ENCODE data around the gene CCDC47.
A peak's percentile ranks its signal among the peaks of the same experiment; 100 is the strongest.

The CCDC47 gene

GRCh38 chr17:63741408-63742173 lies 31.8 kb downstream of the CCDC47 start, which contains the start of gene STRADA:
STRADA (minus strand) TSS chr17:63741799; CDS start chr17:63728369, 13,430 bp downstream.
- peaks cover 33% of the 10 kb centered on the region for H3K79me2 ChIP-seq (ENCODE audit: control insufficient read depth, low read length)
- H3K4me3 ChIP-seq (ENCODE audit: low read length): peak within 1 kb of the TSS; percentile 79
- peaks cover 32% of the 10 kb centered on the region for H3F3A ChIP-seq (ENCODE audit: control insufficient read depth, insufficient read depth)
- H3K36me3 ChIP-seq (ENCODE audit: control insufficient read depth, low read length): peaks cover 27% of the 10 kb centered on the region
- no peaks in the 10 kb centered on the region for H3K9me3 ChIP-seq (ENCODE audit: control insufficient read depth, insufficient read depth, low read length)
- no peaks in the 10 kb centered on the region for H3K27me3 ChIP-seq (ENCODE audit: control insufficient read depth, low read length)
- H3K4me1 ChIP-seq (ENCODE audit: control insufficient read depth, low read length): peaks cover 47% of the 10 kb centered on the region
- H3K4me2 ChIP-seq (ENCODE audit: low read length): peak within 1 kb of the TSS; percentile 91
- TF ChIP-seq CTCF (IDR thresholded peaks at IDR 0.05; ENCODE audit: low read depth, low read length, poor library complexity, severe bottlenecking) (no peak), EZH2phosphoT487 (IDR thresholded peaks at IDR 0.05; ENCODE audit: borderline replicate concordance, low read length) (no peak)
- H3K9me2 ChIP-seq (replicated peaks; ENCODE audit: control insufficient read depth, low read length): no peaks in the 10 kb centered on the region
- no peaks in the 10 kb centered on the region; the same call in 1 of the 2 replicates for H4K20me1 ChIP-seq (ENCODE audit: control insufficient read depth, insufficient read depth, low read depth, low read length)
- peak within 1 kb of the TSS; percentile 96 for H3K27ac ChIP-seq (ENCODE audit: low read depth, low read length)

- Histone ChIP-seq H3K4me1 (ENCODE audit: control insufficient read depth, low read length) (peaks cover 46% of the 10 kb centered on the region), H3K4me3 (ENCODE audit: low read length) (peak overlapping the region; percentile 79), H3K36me3 (ENCODE audit: control insufficient read depth, low read length) (peaks cover 23% of the 10 kb centered on the region), H3K9me2 (replicated peaks; ENCODE audit: control insufficient read depth, low read length) (no peaks in the 10 kb centered on the region), H3K27ac (ENCODE audit: low read depth, low read length) (peak overlapping the region; percentile 96), H3K27me3 (ENCODE audit: control insufficient read depth, low read length) (no peaks in the 10 kb centered on the region), H3K4me2 (ENCODE audit: low read length) (peak overlapping the region; percentile 83), H3K9me3 (ENCODE audit: control insufficient read depth, insufficient read depth, low read length) (no peaks in the 10 kb centered on the region), H4K20me1 (ENCODE audit: control insufficient read depth, insufficient read depth, low read depth, low read length) (no peaks in the 10 kb centered on the region; the same call in 1 of the 2 replicates), H3K79me2 (ENCODE audit: control insufficient read depth, low read length) (peaks cover 36% of the 10 kb centered on the region), H3F3A (ENCODE audit: control insufficient read depth, insufficient read depth) (peaks cover 27% of the 10 kb centered on the region)
- TF ChIP-seq CTCF (IDR thresholded peaks at IDR 0.05; ENCODE audit: low read depth, low read length, poor library complexity, severe bottlenecking): no peak
- TF ChIP-seq EZH2phosphoT487 (IDR thresholded peaks at IDR 0.05; ENCODE audit: borderline replicate concordance, low read length): no peak
Observed at GRCh38 chr17:63741143-63741407, 32.3 kb downstream of the CCDC47 start.

GRCh38 chr17:63740464-63741142 lies 32.8 kb downstream of the CCDC47 start:
- no peak for TF ChIP-seq EZH2phosphoT487 (IDR thresholded peaks at IDR 0.05; ENCODE audit: borderline replicate concordance, low read length)
- TF ChIP-seq CTCF (IDR thresholded peaks at IDR 0.05; ENCODE audit: low read depth, low read length, poor library complexity, severe bottlenecking): no peak
- Histone ChIP-seq H3K27ac (ENCODE audit: low read depth, low read length) (peak overlapping the region; percentile 96), H4K20me1 (ENCODE audit: control insufficient read depth, insufficient read depth, low read depth, low read length) (no peaks in the 10 kb centered on the region; the same call in 1 of the 2 replicates), H3K4me3 (ENCODE audit: low read length) (peak overlapping the region; percentile 79), H3K9me3 (ENCODE audit: control insufficient read depth, insufficient read depth, low read length) (no peaks in the 10 kb centered on the region), H3K27me3 (ENCODE audit: control insufficient read depth, low read length) (no peaks in the 10 kb centered on the region), H3K4me2 (ENCODE audit: low read length) (peak overlapping the region; percentile 83), H3K9me2 (replicated peaks; ENCODE audit: control insufficient read depth, low read length) (no peaks in the 10 kb centered on the region), H3K36me3 (ENCODE audit: control insufficient read depth, low read length) (peaks cover 18% of the 10 kb centered on the region), H3K79me2 (ENCODE audit: control insufficient read depth, low read length) (peaks cover 39% of the 10 kb centered on the region), H3F3A (ENCODE audit: control insufficient read depth, insufficient read depth) (peaks cover 22% of the 10 kb centered on the region), H3K4me1 (ENCODE audit: control insufficient read depth, low read length) (peaks cover 41% of the 10 kb centered on the region)

All from DOHH2 (cell line).